SJCRH30 (cell line): Measurements from ENCODE around the gene OR2K2. TPM values are rescaled to one million over a fixed set of nuclear protein-coding genes. Genes with fewer than 3 reads are reported as not detected.
"Not testable (repeated sequence)": the region's sequence is repeated elsewhere in the genome, so short reads cannot be mapped to it uniquely, and the experiment has no call there.

Source experiments
- DNase-seq, 2 experiments: peaks; one replicate each; pipeline ENCODE4 v3.0.0-alpha.2; 2015 to 2020
- H3K27ac ChIP-seq: fragments of 250-450 bp; sonication (Bioruptor Pico); 2 replicates; pipeline ENCODE4 v1.5.1; 2020; ENCODE audit warnings: mild to moderate bottlenecking, moderate library complexity
- H3K27me3 ChIP-seq: fragments of 250-450 bp; sonication (Bioruptor Pico); 2 replicates; pipeline ENCODE4 v1.5.1; 2020; ENCODE audit warnings: mild to moderate bottlenecking, moderate library complexity
- H3K36me3 ChIP-seq: fragments of 250-450 bp; sonication (Bioruptor Pico); 2 replicates; pipeline ENCODE4 v1.5.1; 2020; ENCODE audit warnings: mild to moderate bottlenecking, moderate library complexity
- H3K4me1 ChIP-seq: fragments of 250-450 bp; sonication (Bioruptor Pico); 2 replicates; pipeline ENCODE4 v1.5.1; 2020; ENCODE audit warnings: mild to moderate bottlenecking, moderate library complexity
- H3K4me3 ChIP-seq: fragments of 250-450 bp; sonication (Bioruptor Pico); 2 replicates; pipeline ENCODE4 v1.5.1; 2020; ENCODE audit warnings: mild to moderate bottlenecking, moderate library complexity
- H3K9me3 ChIP-seq: fragments of 250-450 bp; sonication (Bioruptor Pico); replicated peaks from 2 replicates; pipeline ENCODE4 v1.5.1; 2020; ENCODE audit warnings: mild to moderate bottlenecking, moderate library complexity
- total RNA-seq: library from RNA; depleted of rRNA; stranded (reverse); fragments of >200 nt; shearing (Covaris generic); gene quantifications from 2 replicates; pipeline ENCODE4 v1.2.3, GENCODE V29; 2014

Gene OR2K2
- total RNA-seq, 1 experiment from 2014 or later: not detected

GRCh38 chr9:111305914-111306313 lies 24.1 kb downstream of the OR2K2 start:
- no peaks in the 10 kb centered on the region for H3K27me3 ChIP-seq
- no peak overlapping the region for H3K4me3 ChIP-seq
- no peak overlapping the region for H3K27ac ChIP-seq
- DNase-seq: no peak
- no peaks in the 10 kb centered on the region for H3K4me1 ChIP-seq
- peaks cover 2% of the 10 kb centered on the region for H3K9me3 ChIP-seq
- no peaks in the 10 kb centered on the region for H3K36me3 ChIP-seq

DNA sequence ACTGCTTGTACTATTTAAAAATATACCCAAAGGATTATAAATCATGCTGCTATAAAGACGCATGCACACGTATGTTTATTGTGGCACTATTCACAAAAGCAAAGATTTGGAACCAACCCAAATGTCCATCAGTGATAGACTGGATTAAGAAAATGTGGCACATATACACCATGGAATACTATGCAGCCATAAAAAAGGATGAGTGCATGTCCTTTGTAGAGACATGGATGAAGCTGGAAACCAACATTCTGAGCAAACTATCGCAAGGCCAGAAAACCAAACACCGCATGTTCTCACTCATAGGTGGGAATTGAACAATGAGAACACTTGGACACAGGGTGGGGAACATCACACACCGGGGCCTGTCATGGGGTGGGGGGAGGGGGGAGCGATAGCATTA lies 26.0 kb downstream of the OR2K2 start:
- not testable (repeated sequence) for H3K9me3 ChIP-seq, H3K27ac ChIP-seq, H3K36me3 ChIP-seq, H3K4me1 ChIP-seq, H3K27me3 ChIP-seq, DNase-seq, H3K4me3 ChIP-seq

- no peaks in the 10 kb centered on the region for H3K27me3 ChIP-seq
- DNase-seq: no peak
- H3K4me3 ChIP-seq: no peak overlapping the region
- no peak overlapping the region for H3K27ac ChIP-seq
- H3K9me3 ChIP-seq: peaks cover 5% of the 10 kb centered on the region
- peaks cover 4% of the 10 kb centered on the region; the same call in 1 of the 2 replicates for H3K4me1 ChIP-seq
- no peaks in the 10 kb centered on the region for H3K36me3 ChIP-seq
Observed at GRCh38 chr9:111301195-111301594, 28.8 kb downstream of the OR2K2 start.

DNA sequence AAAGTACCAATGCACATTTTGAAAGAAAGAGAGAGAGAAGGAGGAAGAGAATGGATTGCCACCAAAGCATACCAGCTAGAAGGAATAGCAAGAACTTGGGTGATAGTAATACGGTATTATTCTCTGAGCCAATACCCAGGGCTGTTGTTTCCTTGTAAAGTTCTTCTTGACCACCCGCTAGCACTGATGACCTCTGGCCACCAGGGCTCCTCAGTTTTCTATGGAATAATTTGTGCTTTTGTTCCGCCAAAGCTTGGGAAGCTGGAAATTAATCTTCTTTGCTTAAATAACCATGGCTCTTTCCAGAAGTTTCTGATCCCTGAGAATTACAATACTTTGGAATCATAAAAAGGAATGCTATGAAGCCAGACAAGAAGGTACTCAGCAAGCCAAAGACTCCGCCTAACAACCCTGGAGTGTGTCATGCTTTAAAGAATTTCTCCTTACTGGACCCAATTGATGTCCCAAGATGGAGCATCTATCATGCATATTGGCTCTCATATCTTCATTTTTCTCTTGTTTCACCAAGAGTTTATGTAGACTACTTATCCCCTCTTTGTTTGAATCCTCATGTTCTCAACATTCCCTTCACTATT lies 29.8 kb downstream of the OR2K2 start:
- Histone ChIP-seq H3K27me3 (no peaks in the 10 kb centered on the region), H3K36me3 (no peaks in the 10 kb centered on the region), H3K4me1 (peaks cover 4% of the 10 kb centered on the region; the same call in 1 of the 2 replicates), H3K9me3 (peaks cover 5% of the 10 kb centered on the region), H3K4me3 (no peak overlapping the region), H3K27ac (no peak overlapping the region)
- peak; percentile 13 to 22 for DNase-seq

GRCh38 chr9:111299599-111299966 lies 30.4 kb downstream of the OR2K2 start:
- H3K4me3 ChIP-seq: peak overlapping the region; percentile 25
- H3K9me3 ChIP-seq, H3K36me3 ChIP-seq, H3K27me3 ChIP-seq, H3K27ac ChIP-seq, H3K4me1 ChIP-seq: not testable (repeated sequence)
- DNase-seq: peak in 1 of 2 experiments; percentile 7

DNA sequence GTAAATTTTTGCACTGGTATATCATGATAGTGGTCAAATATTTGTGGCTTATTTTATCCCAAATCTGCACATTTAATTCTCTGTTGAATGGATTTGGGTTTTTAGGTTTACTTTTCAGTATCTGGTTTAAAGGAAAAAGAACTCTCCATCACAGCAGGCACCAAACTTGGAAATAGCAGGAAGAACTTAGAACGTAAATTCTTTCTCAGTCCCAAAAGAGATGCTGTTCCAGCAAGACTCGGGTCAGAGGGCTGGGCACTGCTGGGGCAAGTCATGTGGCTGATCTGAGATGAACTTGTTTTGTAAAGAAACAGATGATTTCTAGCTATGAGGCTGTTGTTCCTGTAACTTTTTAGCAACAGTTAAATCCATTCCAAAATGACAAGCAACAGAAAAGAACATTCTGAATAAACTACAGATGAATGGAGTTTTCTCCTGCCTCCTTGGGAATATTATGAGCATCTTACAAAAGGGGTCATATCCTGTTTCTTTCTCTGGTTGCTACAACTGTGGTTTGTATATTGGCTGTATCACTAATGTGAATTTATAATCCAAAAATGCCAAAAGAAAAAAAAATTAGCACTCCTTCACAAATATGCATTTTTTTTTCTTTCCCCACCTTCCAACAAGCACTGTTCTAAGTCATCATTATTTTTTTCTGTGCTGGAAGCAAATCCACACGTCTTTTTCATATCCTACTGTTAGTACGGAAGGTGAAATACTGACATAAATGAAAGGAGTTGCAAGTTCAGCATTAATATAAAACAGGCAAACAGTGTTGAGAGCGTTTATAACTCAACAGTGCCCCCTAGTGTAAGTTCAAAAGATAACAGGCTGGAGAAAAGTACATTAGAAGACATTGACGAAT lies 31.1 kb downstream of the OR2K2 start:
- Histone ChIP-seq H3K27ac (no peak overlapping the region), H3K36me3 (no peaks in the 10 kb centered on the region), H3K9me3 (peaks cover 5% of the 10 kb centered on the region), H3K27me3 (no peaks in the 10 kb centered on the region), H3K4me1 (peaks cover 4% of the 10 kb centered on the region; the same call in 1 of the 2 replicates), H3K4me3 (peak overlapping the region; percentile 25)
- peak; percentile 13 to 83 for DNase-seq

DNA sequence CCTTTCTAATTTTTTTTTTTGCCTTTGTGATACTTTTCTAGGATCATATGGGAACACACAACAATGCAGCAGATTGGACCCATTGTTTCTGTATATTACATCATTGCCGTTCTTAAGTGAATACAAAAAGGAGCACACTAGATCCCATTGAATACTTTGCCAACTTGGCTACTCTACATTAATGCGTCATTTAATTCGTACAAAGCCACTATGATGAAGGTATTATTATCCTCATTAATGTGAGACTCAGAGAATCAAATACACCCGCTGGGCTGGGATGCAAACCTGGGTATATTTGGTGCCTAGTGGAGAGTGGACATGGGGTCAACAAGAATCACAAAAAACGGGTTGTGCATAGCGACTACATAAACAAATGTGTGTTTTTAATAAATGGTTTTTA lies 31.9 kb downstream of the OR2K2 start:
- Histone ChIP-seq H3K27me3 (no peaks in the 10 kb centered on the region), H3K36me3 (no peaks in the 10 kb centered on the region), H3K4me3 (no peak overlapping the region), H3K4me1 (peaks cover 4% of the 10 kb centered on the region; the same call in 1 of the 2 replicates), H3K9me3 (peaks cover 5% of the 10 kb centered on the region), H3K27ac (no peak overlapping the region)
- DNase-seq: no peak

DNA sequence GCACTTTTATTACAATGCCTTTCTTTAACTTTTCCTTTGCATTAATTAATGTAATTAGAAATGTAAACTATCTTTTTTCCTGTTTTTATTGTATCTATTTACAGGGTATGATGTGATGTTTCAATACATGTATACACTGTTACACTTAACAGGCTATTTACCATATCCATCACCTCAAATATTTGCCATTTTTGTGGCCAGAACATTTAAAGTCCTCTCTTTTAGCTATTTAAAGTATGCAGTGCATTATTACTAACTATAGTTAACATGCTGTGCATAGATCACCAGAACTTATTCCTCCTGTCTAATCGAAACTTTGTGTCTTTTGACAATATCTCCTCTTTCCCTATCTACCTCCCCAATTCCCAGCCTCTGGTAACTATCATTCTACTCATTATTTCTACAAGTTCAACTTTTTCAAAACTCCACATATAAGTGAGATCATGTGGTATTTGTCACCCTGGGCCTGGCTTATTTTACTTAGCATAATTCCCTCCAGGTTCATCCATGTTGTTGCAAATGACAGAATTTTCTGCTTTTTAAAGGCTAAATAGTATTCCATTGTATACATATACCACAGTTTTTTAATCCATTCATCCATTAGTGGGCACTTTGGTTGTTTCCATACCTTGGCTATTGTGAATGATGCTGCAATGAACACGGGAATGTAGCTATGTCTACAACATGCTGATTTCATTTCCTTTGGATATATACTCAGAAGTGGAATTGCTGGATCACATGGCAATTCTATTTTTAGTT lies 32.8 kb downstream of the OR2K2 start:
- Histone ChIP-seq H3K4me3 (no peak overlapping the region), H3K27me3 (no peaks in the 10 kb centered on the region), H3K4me1 (peaks cover 4% of the 10 kb centered on the region; the same call in 1 of the 2 replicates), H3K36me3 (no peaks in the 10 kb centered on the region), H3K9me3 (peaks cover 5% of the 10 kb centered on the region), H3K27ac (no peak overlapping the region)
- no peak for DNase-seq

DNA sequence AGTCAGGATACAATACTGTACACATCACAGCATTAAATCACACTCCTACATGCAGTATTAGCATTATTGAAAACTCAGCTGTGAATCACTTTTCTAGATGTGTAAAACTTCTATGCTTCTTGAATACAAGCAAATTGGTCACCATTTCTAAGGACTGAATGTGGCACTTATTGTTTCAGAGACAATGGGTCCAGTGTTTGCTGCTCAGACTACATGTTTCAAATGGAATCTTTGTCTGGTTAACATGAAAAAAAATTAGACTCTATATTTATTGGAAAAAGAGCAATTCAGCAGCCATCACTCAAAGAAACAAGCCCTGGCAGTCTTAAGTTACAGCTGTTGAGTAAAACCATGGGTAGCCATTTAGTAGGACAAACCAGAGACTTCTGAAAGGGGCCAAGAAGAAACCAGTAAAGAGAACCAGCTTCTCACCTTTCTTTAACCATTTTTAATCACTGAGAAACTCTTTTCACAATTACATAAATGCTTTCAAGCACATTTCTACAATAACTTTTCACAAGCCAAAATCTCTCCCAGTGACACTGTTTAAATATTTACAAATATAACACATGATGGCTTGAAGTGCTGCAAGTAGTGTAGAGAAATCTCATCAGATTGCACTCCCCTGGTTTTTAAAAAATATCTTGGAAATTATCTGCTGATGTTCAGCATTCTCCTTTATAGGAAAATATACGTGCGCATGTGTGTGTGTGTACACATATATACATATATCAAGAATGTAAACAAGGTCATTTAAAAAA lies 35.2 kb downstream of the OR2K2 start:
- H3K27ac ChIP-seq: no peak overlapping the region

DNA sequence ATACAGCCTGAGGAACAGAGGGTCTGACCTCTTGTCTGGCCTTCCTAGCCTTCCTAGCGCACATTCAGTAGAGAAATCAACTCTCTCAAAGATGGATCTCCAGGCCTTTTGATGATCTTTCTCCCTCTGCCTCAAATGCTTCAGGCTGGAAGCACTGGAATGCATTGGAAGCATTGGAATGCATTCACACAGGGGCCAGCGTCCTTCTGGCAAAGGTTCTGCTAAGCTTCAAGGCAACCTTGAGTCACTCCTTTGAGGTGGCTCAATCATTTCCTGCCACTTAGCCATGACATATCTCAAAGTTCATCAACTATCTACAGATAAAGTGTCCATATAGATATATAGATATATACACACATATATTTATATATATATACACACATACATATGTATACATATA lies 42.9 kb downstream of the OR2K2 start:
- no peak overlapping the region for H3K27ac ChIP-seq
- no peak for DNase-seq
- no peaks in the 10 kb centered on the region for H3K27me3 ChIP-seq

More for the DNA sequence above, 35.2 kb downstream of the OR2K2 start:
- Histone ChIP-seq H3K4me1 (peaks cover 4% of the 10 kb centered on the region; the same call in 1 of the 2 replicates), H3K27me3 (no peaks in the 10 kb centered on the region), H3K36me3 (no peaks in the 10 kb centered on the region), H3K4me3 (no peak overlapping the region), H3K9me3 (peaks cover 5% of the 10 kb centered on the region)
- no peak for DNase-seq

GRCh38 chr9:111284703-111285102 lies 45.3 kb downstream of the OR2K2 start:
- Histone ChIP-seq H3K27me3 (no peaks in the 10 kb centered on the region), H3K4me1 (no peaks in the 10 kb centered on the region), H3K4me3 (no peak overlapping the region), H3K9me3 (no peaks in the 10 kb centered on the region), H3K36me3 (no peaks in the 10 kb centered on the region), H3K27ac (no peak overlapping the region)
- no peak for DNase-seq

More for the DNA sequence above, 42.9 kb downstream of the OR2K2 start:
- Histone ChIP-seq H3K36me3 (no peaks in the 10 kb centered on the region), H3K4me3 (no peak overlapping the region), H3K9me3 (no peaks in the 10 kb centered on the region), H3K4me1 (no peaks in the 10 kb centered on the region)

DNA sequence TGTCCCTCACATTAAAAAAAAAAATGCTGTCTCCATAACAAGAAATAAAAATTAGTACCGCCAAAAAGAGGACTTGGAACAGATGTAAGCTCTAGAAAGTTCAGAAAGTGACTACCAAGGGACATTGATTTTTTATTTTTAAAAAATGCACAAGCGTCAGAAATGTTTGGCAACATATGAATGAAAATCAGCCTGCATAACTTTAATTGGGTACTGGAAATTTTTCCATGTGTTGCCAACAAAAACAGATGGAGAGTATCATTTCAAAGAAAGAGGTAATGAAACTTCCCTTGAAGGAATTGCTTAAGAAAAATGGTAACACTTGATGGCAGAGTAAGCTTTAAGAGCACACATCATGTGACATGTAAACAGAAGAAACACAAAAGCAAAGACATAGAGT lies 47.2 kb downstream of the OR2K2 start:
- H3K4me3 ChIP-seq: no peak overlapping the region
- H3K27me3 ChIP-seq: no peaks in the 10 kb centered on the region
- DNase-seq: no peak
- no peak overlapping the region for H3K27ac ChIP-seq
- H3K36me3 ChIP-seq: no peaks in the 10 kb centered on the region
- H3K9me3 ChIP-seq: no peaks in the 10 kb centered on the region
- H3K4me1 ChIP-seq: no peaks in the 10 kb centered on the region

DNA sequence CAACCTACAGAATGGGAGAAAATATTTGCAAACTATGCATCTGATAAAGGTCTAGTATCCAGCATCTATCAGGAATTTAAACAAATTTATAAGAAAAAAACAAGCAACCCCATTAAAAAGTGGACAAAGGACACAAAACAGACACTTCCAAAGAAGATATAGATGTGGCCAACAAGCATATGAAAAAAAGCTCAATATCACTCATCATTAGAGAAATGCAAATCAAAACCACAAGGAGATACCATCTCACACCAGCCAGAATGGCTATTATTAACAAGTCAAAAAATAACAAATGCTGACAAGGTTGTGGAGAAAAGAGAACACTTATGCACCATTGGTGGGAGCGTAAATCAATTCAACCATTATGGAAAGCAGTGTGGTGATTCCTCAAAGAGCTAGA lies 49.2 kb downstream of the OR2K2 start:
- not testable (repeated sequence) for H3K9me3 ChIP-seq, H3K36me3 ChIP-seq, H3K4me1 ChIP-seq, H3K27me3 ChIP-seq, H3K27ac ChIP-seq, H3K4me3 ChIP-seq, DNase-seq
